Panc1 (cell line): ENCODE results near the gene PNP. TPM values are rescaled to one million over a fixed set of nuclear protein-coding genes. Genes with fewer than 3 reads are reported as not detected.

Source experiments
- ATAC-seq: fragments of 200-7000 bp; cut with Tn5 transposase; 2 replicates; pipeline ENCODE4 v1.9.1; 2020; ENCODE audit warnings: mild to moderate bottlenecking, moderate library complexity
- BruUV-seq: library from RNA; stranded (reverse); fragments of 400-500 nt; replicated peaks from 2 replicates; lab custom pipeline; 2021; lab: Mats Ljungman, UMichigan
- CTCF ChIA-PET: fragments of 300-600 bp; sonication (Branson Sonifier 250); formaldehyde crosslinking; loops from one replicate; lab custom pipeline; 2022; ENCODE audit warnings: antibody characterized with exemption; lab: Charles Lee
- POLR2A ChIA-PET: fragments of 300-600 bp; sonication (Branson Sonifier 250); formaldehyde crosslinking; loops from one replicate; lab custom pipeline; 2022; ENCODE audit warnings: antibody characterized with exemption; lab: Charles Lee
- DNase-seq: peaks from one replicate; pipeline ENCODE4 v3.0.0-alpha.2; 2010; ENCODE audit warnings: low read depth, low spot score
- H3K27ac ChIP-seq: 2 replicates; pipeline ENCODE4 v1.5.1; 2011; ENCODE audit warnings: mild to moderate bottlenecking, low read length, inconsistent platforms
- H3K27me3 ChIP-seq: fragments of 200-500 bp; sonication (Bioruptor generic); 2 replicates; pipeline ENCODE4 v1.6.0; 2014; ENCODE audit warnings: low read length, inconsistent platforms; ENCODE audit not compliant: control insufficient read depth, insufficient read depth
- H3K36me3 ChIP-seq: fragments of 200-500 bp; sonication (Bioruptor generic); 2 replicates; pipeline ENCODE4 v1.5.1; 2014; ENCODE audit warnings: inconsistent platforms, mild to moderate bottlenecking, low read length, moderate library complexity; ENCODE audit not compliant: control insufficient read depth, insufficient read depth
- H3K4me1 ChIP-seq: 2 replicates; pipeline ENCODE4 v1.5.1; 2011; ENCODE audit warnings: inconsistent platforms, mild to moderate bottlenecking, low read length, moderate library complexity; ENCODE audit not compliant: control insufficient read depth, insufficient read depth
- H3K4me3 ChIP-seq, 2 experiments: 2 replicates each; pipeline ENCODE4 v1.5.1; 2011 to 2012; ENCODE audit warnings: low read depth in 2 of 2, low read length in 2 of 2, mild to moderate bottlenecking in 2 of 2, inconsistent platforms in 1 of 2, moderate library complexity in 1 of 2
- H3K9me3 ChIP-seq: fragments of 200-500 bp; sonication (Bioruptor generic); 2 replicates; pipeline ENCODE4 v1.5.1; 2014; ENCODE audit warnings: low read depth, mild to moderate bottlenecking, inconsistent platforms, low read length, moderate library complexity; ENCODE audit not compliant: control insufficient read depth, insufficient read depth
- CTCF ChIP-seq: fragments of 450-650 bp; IDR thresholded peaks from 2 replicates; pipeline ENCODE4 v1.5.1; 2017; ENCODE audit warnings: mild to moderate bottlenecking
- POLR2AphosphoS5 ChIP-seq: IDR thresholded peaks from 2 replicates; pipeline ENCODE4 v1.6.1; 2012; ENCODE audit warnings: mild to moderate bottlenecking, low read depth, low read length, moderate library complexity
- REST ChIP-seq, 2 experiments: IDR thresholded peaks; 2 replicates each; pipeline ENCODE4 v1.6.1; 2011 to 2012; ENCODE audit warnings: low read depth in 2 of 2, control low read depth in 1 of 2, low read length in 1 of 2, mild to moderate bottlenecking in 1 of 2, moderate library complexity in 1 of 2; ENCODE audit not compliant: insufficient read depth in 1 of 2
- SIN3A ChIP-seq: IDR thresholded peaks from 2 replicates; pipeline ENCODE4 v1.6.1; 2012; ENCODE audit warnings: low read depth, mild to moderate bottlenecking, low read length, moderate library complexity, borderline replicate concordance; ENCODE audit not compliant: insufficient read depth
- TCF7L2 ChIP-seq: IDR thresholded peaks from 2 replicates; pipeline ENCODE4 v1.6.1; 2011; ENCODE audit warnings: mild to moderate bottlenecking, low read depth, low read length, inconsistent platforms
- in situ Hi-C: cut with HindIII; loops from 2 replicates; pipeline ENCODE4 v1.10.0; 2016; ENCODE audit warnings: low sequenced_read_pairs, low pct_unique_long_range_greater_than_20kb
- intact Hi-C: fragments of 100-400 bp; cut with micrococcal nuclease; formaldehyde crosslinking; loops from one replicate; pipeline ENCODE4 v1.10.0; 2022; ENCODE audit not compliant: unreplicated experiment
- total RNA-seq: library from RNA; stranded (reverse); gene quantifications from one replicate; pipeline ENCODE4 v1.2.1, GENCODE V29; 2021; ENCODE audit not compliant: unreplicated experiment

The PNP gene
- total RNA-seq, 1 experiment from 2014 or later: 35.1 TPM

- no TSS peak for BruUV-seq
- ChIA-PET CTCF (no interaction called here), POLR2A (interaction anchor here (0.7 kb wide), 1 partner anchor 17 kb away, joined by 3 read pairs; no protein-coding TSS in a partner anchor)
- Histone ChIP-seq H3K4me1 (no peaks in the 10 kb centered on the region), H3K4me3 (no peak overlapping the region), H3K27me3 (no peaks in the 10 kb centered on the region), H3K36me3 (no peaks in the 10 kb centered on the region), H3K27ac (no peak overlapping the region), H3K9me3 (no peaks in the 10 kb centered on the region)
- ATAC-seq (no peak), DNase-seq (no peak)
- in situ Hi-C loops (no loop called here), intact Hi-C loops (no loop called here)
- TF ChIP-seq TCF7L2 (no peak), POLR2AphosphoS5 (no peak), REST (IDR thresholded peaks at IDR 0.05; ENCODE audit: insufficient read depth in 1 of 2, low read depth in 2 of 2, low read length in 1 of 2) (no peak), CTCF (no peak), SIN3A (no peak)
Observed at GRCh38 chr14:20424851-20425250, 44.4 kb upstream of the PNP start.

GRCh38 chr14:20427231-20428009, 41.8 kb upstream of the PNP start:
- no peak for DNase-seq
- H3K4me3 ChIP-seq: no peak overlapping the region
- intact Hi-C loops: no loop called here

More at GRCh38 chr14:20427231-20428009, 41.8 kb upstream of the PNP start:
- ATAC-seq: no peak
- H3K36me3 ChIP-seq: no peaks in the 10 kb centered on the region
- no TSS peak for BruUV-seq
- TF ChIP-seq TCF7L2 (no peak), POLR2AphosphoS5 (no peak), REST (IDR thresholded peaks at IDR 0.05; ENCODE audit: insufficient read depth in 1 of 2, low read depth in 2 of 2, low read length in 1 of 2) (no peak), CTCF (no peak), SIN3A (no peak)
- CTCF ChIA-PET: no interaction called here
- no peaks in the 10 kb centered on the region for H3K9me3 ChIP-seq
- H3K27ac ChIP-seq: no peak overlapping the region
- in situ Hi-C loops: no loop called here
- no peaks in the 10 kb centered on the region for H3K27me3 ChIP-seq
- POLR2A ChIA-PET: no interaction called here
- H3K4me1 ChIP-seq: no peaks in the 10 kb centered on the region
